SIG-M5 treated with dmso at 0.1 percent for 504 hours (cell line): ENCODE measurements around the gene NKD1.
"Not testable (repeated sequence)": the region's sequence is repeated elsewhere in the genome, so short reads cannot be mapped to it uniquely, and the experiment has no call there.

Experiments
- DNase-seq: peaks from one replicate; lab custom pipeline; 2025; ENCODE audit not compliant: unreplicated experiment; lab: John Stamatoyannopoulos, UW

NKD1 gene

GRCh38 chr16:50575743-50576142 is 27.5 kb downstream of the NKD1 start:
- DNase-seq = no peak

- no peak for DNase-seq
Observed at GRCh38 chr16:50576403-50577113, 28.4 kb downstream of the NKD1 start.

- peak; percentile 33 for DNase-seq
Observed at GRCh38 chr16:50578137-50578536, 29.9 kb downstream of the NKD1 start.

- DNase-seq = not testable (repeated sequence)
Observed at GRCh38 chr16:50579373-50579772, 31.2 kb downstream of the NKD1 start.

- DNase-seq = no peak
Observed at GRCh38 chr16:50580180-50580798, 32.1 kb downstream of the NKD1 start.

- no peak for DNase-seq
Observed at GRCh38 chr16:50581845-50582244, 33.6 kb downstream of the NKD1 start.

- DNase-seq = no peak
Observed at GRCh38 chr16:50583211-50583610, 35.0 kb downstream of the NKD1 start.

GRCh38 chr16:50584033-50584722 is 36.0 kb downstream of the NKD1 start:
- DNase-seq = peak; percentile 2

- DNase-seq = no peak
Observed at GRCh38 chr16:50585331-50585776, 37.2 kb downstream of the NKD1 start.

- DNase-seq = no peak
Observed at GRCh38 chr16:50587543-50587942, 39.3 kb downstream of the NKD1 start.

- no peak for DNase-seq
Observed at GRCh38 chr16:50588276-50588675, 40.1 kb downstream of the NKD1 start.

GRCh38 chr16:50591209-50591608 is 43.0 kb downstream of the NKD1 start:
- no peak for DNase-seq

GRCh38 chr16:50591800-50592771 is 43.9 kb downstream of the NKD1 start:
- no peak for DNase-seq

- DNase-seq = no peak
Observed at GRCh38 chr16:50592996-50593395, 44.8 kb downstream of the NKD1 start.

GRCh38 chr16:50593410-50594150 is 45.4 kb downstream of the NKD1 start:
- no peak for DNase-seq

GRCh38 chr16:50594308-50595260 is 46.4 kb downstream of the NKD1 start:
- no peak for DNase-seq

- DNase-seq = no peak
Observed at GRCh38 chr16:50595859-50596258, 47.7 kb downstream of the NKD1 start.

- no peak for DNase-seq
Observed at GRCh38 chr16:50596762-50597450, 48.7 kb downstream of the NKD1 start.
